ENCODE data around the gene CYBA.
A peak's percentile ranks its signal among the peaks of the same experiment; 100 is the strongest.
"Not testable (repeated sequence)": the region's sequence is repeated elsewhere in the genome, so short reads cannot be mapped to it uniquely, and the experiment has no call there.

CYBA gene

DNA sequence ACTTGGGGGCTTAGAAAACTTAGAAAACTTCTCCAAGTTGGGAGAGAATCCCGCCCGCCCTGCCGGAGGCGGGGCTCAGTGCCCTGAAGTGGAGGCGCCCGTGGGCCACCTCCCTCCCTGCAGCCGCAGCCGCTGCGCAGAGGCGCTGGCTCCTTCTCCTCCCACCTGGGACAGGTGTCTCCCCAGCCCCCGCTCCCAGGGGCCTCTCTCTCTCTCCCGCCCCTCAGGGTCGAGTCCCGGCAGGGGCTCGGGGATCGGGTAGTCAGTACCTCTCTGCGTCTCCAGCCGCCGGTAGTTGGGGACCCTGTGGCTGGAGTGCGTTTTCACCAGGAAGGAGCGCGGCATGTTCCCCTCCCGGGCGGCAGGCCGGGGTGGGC is 35.2 kb upstream of the CYBA start:
- DNase-seq = no peak

DNA sequence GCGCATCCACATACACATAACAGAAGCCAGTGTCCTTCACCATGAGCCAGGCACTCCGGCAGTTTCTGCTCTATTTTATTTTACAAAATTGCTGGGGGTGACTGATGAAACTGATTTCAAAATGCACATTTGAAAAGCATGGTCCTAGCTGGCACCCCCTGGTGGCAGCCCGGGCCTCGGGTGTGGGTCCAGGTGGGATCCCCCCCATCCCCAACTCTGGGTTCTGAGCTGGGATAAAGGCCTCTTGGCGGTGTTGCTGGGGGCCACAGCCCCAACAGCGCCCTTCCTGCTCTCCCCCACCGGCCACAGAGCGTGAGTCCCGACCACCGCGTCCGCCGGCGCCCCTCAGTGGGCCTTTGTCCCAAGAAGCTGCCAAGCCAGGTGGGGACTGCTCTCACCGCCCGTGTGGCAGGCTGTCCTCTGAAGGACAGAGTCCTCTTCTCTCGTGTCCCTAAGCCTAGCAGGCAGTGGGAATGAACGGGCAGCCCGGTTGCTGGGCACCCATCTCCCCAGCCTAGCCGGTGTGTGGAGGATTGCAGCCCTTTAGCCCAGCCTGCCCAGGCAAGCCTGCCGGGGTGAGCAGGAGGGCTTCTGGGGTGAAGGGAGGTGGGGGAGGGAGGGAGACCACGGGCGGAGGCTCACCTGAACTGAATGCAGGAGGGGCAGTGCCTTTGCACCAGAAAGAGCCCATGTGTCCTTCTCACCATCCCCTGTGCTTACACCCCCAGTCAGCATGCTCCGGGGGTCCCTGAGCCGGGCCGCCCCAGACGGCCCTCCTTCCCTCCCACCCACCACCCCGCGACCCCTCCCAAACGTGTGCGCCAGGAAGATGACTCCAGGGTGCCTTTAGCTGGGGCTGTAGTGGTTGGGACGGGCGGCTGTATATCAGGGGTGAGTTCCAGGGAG is 34.6 kb upstream of the CYBA start:
- DNase-seq = no peak

DNA sequence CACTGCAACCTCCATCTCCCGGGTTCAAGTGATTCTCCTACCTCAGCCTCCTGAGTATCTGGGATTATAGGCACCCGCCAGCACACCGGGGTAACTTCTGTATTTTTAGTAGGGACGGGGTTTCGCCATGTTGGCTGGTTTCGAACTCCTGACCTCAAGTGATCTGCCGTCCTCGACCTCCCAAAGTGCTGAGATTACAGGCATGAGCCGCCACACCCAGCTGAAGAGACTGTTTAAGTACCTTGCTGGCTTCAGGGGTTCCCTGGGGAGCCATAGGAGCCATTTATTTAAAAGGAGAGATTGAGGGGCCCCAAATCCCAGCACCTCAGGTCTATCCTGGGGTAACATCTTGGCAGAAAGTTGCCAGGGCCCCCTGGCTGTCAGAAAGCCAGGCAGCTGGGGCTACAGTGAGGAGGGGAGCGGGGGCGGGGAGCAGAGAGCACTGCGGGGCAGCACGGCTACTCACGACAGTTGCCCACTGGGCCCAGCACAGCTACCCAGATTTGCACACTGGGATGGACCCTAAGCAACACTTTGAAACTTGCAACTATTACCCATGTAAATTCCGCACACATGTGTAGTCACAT is 33.8 kb upstream of the CYBA start:
- DNase-seq = no peak

DNA sequence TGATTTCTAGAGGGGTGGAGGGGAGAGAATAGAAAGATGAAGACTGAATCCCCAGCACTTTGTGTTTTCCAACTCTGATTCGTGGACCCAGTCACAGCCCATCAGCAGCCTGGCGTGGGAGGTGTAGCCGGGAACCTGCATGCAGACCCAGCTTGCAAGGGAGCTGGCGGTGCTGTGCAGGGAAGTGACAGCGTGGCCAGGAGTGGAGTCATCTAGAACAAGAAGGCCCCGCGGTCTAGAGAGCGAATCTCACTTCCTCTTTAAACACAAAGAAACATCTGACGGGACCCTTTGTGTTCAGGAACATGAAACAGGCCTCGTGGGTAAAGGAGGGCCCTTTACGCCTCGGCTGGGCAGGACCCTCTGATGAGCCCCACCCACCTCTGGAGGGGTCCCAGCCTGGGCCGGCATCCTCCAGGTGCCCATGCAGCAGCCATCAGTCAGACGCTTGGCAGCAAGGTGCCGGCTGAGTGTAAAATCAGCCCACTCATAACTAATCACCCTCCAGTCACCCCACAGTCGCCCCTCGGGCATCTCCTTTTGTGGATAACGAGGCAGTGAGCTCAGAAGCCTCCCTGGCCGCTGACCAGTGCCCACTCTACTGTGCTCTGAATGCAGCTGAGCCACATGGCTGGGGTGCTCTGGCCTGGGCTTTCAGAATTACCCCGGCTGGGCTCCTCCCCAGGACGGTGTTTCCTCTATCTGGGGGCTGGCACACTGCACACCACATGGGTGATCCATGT is 31.0 kb upstream of the CYBA start:
- DNase-seq = no peak

DNA sequence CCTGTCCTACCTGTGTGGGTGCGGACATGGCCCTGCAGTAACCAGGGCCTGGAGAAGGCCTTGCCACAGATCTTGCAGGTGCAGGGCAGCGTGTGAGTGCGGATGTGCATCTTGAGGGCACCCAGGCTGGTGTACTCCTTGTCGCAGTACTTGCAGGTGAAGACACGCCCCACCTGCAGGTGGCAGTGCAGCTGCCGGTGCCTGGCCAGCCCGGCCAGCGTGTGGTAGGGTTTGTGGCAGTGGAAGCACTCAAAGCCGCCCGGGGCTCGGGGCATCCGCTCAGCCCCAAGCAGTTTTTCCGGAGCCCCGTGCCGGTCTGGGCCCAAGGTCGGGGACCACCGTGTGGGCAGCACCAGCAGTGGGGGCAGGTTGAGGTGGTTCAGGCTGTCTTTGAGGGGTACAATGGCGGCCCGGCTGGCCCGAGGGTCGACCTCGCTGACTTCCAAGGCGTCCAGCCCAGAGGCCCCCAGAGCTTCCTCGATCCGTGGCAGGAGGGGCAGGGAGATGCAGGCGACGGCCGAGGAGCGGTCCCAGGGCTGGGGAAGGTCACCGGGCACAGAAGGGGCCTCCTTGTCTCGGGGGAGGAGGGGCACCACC is 30.3 kb upstream of the CYBA start:
- no peak for DNase-seq

DNA sequence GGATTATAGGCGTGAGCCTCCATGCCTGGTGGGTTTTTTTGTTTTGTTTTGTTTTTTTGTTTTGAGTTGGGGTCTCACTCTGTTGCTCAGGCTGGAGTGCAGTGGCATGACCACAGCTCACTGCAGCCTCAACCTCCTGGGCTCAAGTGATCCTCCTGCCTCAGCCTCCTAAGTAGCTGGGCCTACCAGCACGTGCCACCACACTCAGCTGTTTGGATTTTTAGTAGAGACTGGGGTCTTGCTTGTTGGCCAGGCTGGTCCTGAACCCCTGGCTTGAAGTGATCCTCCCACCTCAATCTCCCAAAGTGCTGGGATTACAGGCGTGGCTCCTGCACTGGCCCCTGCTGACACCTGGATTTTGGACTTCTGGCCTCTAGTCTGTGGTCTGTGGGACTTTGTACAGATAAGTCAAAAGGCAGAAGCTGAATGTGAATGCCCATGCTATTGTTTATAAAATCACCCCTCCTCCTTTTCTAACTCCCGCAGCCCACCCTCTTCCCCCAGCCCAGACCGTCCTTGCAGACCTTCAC is 29.8 kb upstream of the CYBA start:
- DNase-seq = no peak

DNA sequence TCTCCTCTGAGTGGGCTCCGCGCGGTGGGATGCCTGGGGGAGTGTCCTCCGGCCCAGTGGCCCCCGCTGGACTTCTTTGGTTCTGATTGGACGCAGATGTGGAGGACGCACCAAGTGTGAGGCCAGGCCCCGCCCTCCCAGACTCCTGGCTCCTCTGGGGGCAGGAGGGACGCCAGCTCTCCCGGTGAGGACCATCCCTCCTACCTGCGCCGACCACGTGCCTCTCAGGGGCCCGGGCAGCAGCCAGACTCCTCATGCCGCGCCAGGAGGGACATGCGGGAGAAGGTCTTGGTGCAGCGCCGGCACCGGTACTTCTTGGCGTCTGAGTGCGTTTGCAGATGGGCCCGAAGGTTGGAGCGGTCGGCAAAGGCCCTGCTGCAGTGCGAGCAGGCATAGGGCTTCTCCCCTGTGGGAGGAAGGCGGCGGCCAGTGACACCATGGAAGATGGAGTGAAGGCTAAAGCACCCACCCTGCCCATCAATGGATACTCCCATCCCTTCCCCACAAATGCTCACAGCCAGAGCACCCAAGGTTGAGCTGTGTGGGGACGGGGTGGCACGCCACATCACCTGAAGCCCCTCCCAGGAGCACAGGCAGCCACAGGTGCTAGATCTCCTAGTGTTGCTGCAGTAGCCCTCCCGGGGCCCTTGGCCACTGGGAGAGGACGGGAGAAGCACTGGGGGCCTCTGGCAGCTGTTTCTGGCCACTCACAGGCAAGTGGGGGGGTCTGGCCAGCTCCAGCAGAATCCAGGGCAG is 27.5 kb upstream of the CYBA start:
- no peak for DNase-seq

DNA sequence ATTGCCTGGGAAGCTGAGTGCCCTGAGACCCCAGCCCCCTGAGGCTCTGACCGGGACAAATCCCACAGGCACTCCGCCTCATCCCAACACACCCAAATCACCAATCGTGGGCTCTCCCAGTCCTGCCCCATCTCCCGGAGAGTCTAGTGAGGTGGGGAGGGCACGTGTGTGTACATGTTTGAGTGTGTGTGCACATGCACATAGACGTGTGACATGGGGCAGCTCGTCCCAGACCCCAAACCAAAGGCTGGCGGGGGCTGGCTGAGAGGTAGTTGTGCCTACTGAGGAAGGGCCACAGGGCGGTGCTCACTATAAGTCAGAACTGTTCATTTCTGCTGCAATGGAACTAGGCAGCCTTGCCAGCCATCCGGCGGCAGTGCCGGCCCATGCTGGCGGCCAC is 26.9 kb upstream of the CYBA start:
- no peak for DNase-seq

DNA sequence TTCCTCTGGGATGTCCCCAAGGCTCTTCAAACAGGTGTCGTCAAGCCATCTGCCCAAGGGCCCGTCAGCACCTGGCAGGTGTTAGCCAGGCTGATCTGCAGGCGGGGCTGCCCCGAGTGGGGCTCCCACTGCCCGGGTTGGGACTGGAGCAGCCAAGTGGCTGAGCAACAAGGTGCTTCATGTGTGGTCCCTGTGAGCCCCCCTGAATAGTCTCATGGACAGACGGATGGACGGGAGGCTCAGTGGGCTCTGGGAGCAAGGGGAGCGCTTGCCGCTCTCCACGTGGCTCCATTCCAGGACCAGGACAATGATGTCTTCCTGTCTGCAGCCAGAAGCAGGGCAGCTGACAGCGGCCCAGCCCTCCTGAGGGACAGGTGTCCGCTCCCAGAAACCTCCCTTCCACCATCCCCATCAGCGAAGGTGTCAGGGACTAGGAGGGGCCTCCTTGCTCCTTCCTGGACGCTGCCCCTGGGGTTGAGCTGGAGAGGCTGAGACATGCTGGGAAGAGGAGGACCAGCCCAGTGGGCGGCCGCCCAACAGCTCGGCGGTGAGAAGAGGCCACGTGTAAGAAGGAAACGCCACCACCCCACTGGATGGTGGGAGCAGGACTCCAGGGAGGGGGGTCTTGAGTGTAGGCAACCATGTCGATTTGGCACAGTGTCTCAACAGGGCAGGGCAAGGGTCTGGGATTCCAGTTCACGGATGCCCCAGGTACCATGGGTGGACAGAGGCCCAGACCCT is 25.8 kb upstream of the CYBA start:
- no peak for DNase-seq

DNA sequence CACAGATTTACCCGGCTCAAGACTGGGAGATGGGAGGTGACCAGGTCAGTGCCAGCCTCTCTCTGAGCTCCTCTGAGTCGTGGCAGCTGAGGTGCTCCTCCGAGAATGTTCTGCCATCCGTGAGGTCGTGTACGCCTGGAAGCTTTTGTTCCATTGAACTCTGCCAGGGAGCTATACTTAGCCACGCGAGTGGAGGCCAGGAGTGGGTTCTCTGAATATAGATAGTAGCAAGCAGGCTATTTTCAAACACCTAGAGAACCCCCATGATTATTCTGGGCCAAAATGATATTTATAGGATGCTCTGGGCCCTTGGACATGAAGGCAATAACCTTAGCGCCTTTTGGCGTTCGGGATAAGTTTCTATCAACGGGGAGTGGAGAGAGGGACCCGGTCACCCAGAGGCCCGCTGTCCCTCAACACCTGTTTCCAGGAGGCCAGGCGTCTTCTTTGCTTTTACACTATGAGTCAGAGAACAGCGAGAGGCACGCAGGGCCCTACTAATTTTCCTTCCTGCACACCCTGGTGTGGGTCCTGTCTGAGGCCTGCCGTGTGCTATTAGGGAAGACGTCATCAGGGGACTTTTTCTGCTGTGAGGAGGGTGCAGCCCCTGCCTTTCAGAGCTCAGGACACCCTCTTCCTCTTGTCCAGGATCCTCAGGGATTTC is 23.0 kb upstream of the CYBA start:
- no peak for DNase-seq

DNA sequence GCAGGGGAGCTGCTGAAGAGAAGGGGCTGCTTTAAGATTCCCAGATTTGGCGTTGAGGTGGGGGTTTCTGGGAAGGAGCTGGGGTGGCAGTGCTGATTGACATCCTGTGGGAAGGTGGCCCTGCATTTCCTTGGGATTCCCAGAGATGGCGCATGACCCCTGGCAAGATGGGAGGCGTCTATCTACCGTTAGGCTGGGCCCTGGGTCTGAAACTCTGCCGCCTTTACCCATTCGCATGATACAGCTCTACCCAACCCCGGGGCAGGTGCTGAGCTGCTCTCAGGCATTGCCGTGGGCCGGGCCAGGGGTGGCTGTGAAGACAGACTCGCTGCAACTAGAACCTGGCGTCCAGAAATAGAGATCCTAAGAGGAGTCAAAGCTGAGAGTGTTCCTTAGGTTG is 21.9 kb upstream of the CYBA start:
- DNase-seq = no peak

DNA sequence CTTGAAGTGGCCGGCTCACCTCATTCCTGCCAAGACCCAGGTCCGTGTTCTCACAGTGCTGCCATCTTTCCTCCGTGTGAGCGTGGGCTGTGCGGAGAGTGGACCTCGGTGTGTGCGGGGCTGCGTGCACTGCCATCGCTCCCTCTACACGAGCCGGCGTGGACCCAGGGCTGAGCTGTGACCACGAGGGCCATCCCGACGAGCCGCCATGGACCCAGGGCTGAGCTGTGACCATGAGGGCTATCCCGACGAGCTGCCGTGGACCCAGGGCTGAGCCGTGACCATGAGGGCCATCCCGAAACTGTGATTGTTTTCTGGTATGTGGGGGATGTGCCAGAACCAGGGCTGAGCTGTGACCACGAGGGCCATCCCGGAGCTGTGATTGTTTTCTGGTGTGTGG is 21.0 kb upstream of the CYBA start:
- no peak for DNase-seq

DNA sequence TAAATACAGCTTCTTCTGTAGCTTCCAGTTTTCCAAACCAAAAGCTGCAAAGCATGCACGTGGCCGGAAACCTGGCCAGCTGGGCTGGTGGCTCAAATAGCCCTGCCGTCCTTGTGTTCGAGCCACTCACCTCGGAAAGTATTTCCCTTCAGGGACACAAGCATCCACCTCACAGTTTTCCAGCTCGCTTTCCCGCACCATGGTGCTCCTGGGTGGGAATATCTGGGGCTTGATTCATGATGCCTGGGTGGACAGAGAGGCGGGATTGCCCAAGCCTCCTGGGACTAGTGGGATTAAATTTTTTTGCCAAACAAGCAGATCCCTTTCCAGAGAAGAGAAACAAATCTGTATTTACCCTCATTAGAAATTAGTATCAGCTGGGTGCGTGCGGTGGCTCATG is 19.1 kb upstream of the CYBA start:
- DNase-seq = peak; percentile 49

DNA sequence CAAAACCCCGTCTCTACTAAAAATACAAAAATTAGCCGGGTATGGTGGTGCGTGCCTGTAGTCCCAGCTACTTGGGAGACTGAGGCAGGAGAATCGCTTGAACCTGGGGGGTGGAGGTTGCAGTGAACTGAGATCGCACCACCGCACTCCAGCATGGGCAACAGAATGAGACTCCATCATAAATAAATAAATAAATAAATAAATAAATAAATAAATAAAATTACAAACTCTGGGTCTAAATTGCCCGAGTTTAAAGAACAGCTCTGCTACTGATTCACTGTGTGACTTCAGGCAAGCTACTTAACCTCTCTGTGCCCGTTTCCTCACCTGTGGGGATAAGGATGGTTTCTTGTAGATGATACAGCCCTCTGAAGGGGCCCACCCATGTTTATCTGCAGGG is 18.6 kb upstream of the CYBA start:
- DNase-seq = not testable (repeated sequence)

DNA sequence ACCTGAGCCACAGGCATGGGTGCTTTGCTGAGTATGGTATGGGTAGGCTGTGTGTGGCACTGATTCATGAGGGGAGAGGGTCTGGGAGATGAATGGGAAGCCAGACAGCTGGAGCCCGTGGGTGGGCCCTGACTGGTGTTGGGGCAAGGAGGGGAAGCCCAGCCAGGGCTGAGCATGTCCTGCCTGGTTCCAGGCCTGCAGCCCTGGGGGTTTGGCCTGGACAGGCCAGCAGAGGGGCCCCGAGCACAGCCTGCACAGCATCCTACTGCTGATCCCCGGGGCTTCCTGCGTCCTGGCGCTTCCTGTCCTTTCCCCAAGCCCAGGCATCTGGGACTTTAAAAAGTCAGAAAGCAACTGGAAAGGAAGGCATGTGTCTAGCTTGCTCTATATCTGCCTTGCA is 16.6 kb upstream of the CYBA start:
- DNase-seq = no peak

DNA sequence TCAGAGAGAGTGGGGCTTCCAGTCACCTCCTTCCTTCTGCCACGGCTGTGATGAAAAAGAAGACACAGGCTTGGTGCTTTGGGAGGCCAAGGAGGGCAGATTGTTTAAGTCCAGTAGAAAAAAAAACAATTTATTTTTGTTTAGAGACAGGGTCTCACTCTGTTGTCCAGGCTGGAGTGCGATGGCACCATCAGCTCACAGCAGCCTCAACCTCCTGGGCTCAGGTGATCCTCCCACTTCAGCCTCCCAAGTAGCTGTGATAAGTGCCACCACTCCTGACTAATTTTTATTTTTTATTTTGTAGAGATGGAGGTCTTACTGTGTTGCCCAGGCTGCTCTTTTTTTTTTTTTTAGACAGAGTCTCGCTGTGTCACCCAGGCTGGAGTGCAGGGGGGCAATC is 14.7 kb upstream of the CYBA start:
- no peak for DNase-seq

DNA sequence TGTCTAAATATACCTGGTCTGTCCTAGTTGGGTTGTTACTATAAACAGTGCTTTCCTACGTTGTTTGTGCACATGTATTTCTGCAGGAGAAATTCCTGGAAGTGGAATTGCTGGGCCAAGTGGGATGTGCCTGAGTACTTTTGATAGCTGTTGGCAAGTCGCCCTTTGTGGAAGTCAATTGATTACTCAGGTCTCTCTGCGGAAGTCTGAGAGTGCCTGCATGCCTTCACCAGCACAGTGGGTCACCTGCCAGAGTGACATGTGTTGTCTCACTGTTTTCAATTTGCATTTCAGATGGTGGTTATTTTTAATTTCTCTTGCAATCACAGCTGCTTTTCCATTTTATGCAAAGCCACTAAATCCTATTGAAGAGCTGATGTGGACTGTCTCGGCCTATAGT is 14.3 kb upstream of the CYBA start:
- DNase-seq = no peak

DNA sequence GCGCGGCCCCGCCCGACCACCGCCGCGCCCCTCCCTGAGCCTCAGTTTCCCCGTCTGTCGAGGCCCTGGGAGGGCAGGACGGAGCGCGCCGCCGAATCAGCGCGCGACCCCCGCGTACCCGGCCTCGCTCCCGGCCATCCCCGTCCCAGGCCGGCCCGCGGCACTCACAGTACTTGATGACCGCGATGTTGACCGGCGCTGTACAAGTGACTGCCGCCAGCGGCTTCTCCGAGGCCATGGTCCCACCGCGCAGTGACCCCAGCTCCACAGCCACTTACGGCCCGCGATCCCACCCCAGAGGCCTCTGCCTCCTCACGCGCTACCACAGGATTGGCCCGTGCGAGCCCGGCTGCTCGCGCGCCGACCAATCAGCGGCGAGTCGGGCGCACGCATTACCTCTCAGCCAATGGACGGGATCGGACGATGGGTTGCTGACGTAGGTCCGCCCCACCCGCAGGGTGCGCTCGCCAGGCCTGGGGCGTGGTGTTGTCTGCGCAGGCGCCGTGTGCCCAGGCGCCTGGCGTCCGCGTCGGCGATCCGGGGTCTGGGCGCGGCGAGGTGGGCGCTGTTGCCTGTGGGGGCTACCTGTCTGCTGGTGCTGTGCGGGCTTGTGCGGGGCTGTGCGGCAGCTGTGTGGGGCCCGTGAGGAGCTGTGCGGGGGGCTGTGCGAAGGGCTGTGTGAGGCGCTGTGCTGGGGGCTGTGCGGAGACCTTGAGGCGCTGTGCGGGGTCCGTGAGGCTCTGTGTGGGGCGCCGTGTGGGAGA is 12.2 kb upstream of the CYBA start, which contains the start of gene MVD:
Gene MVD (minus strand): TSS at position 249 of the 764 bp plus-strand sequence. CDS start 11 bp downstream, at position 238.
- DNase-seq = peak; percentile 98

DNA sequence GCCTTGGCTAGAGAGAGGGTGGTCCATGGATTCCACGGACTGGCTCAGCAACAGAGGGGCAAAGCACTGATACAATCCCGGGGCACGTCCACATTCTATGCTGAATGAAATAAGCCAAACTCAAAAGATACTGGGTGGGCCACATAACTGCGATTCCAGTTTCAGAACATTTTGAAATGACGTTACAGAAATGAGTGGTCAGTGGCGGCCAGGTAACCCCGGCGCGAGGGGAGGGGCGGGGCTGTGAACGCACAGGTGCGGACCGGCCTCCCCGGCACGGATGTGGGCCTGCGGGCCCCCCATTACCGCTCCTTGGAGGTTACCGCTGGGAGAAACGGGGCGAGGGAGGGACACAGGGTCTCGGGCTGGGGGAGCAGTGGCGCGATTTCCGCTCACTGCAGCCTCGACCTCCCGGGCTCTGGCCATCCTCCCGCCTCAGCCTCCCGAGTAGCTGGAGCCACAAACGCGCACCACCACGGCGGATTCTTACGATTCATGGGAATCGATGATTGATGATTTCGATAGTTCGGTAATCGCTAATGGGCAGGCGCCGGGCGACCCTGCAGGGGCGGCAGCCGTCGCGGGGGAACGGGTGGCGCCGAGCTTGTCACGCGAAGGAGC is 11.5 kb upstream of the CYBA start:
- DNase-seq = no peak

DNA sequence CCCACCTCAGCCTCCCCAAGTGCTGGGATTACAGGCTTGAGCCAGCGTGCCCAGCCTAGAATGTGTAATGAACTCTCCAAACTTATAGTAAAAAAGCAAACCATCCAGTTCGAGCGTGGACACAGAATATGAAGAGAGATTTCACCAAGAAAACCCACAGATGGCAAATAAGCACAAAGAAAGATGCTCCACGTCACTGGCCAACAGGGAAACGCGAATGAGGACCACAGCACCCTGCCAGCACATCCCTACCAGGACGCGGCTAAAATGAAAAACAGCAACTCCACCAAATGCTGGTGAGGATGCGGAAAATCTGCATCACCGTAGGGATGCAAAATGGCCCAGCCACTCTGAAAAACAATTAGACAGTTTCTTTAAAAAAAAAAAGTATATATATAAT is 10.6 kb upstream of the CYBA start:
- no peak for DNase-seq

Measured in fibroblast of skin of back (primary cell).